GM21576 (cell line): Measurements from ENCODE around the gene SCAPER.
"Not testable (repeated sequence)": the region's sequence is repeated elsewhere in the genome, so short reads cannot be mapped to it uniquely, and the experiment has no call there.

Source experiments
- ATAC-seq: cut with Tn5 transposase; IDR thresholded peaks from one replicate; pipeline ENCODE4 v1.9.1; 2021; ENCODE audit warnings: mild to moderate bottlenecking, moderate library complexity; ENCODE audit not compliant: unreplicated experiment

Gene SCAPER

GRCh38 chr15:76861815-76862397 is 43.2 kb downstream of the SCAPER start:
- ATAC-seq: no peak

- ATAC-seq: no peak
Observed at GRCh38 chr15:76860201-76860600, 44.9 kb downstream of the SCAPER start.

GRCh38 chr15:76850367-76850766 is 54.8 kb downstream of the SCAPER start:
- ATAC-seq: not testable (repeated sequence)

- no peak for ATAC-seq
Observed at GRCh38 chr15:76846782-76847181, 58.4 kb downstream of the SCAPER start.

- ATAC-seq: no peak
Observed at GRCh38 chr15:76844096-76844495, 61.0 kb downstream of the SCAPER start.

GRCh38 chr15:76843269-76843668 is 61.9 kb downstream of the SCAPER start:
- ATAC-seq: no peak

- ATAC-seq: no peak
Observed at GRCh38 chr15:76840830-76841460, 64.2 kb downstream of the SCAPER start.

GRCh38 chr15:76839173-76839572 is 66.0 kb downstream of the SCAPER start:
- ATAC-seq: no peak

GRCh38 chr15:76837474-76837873 is 67.7 kb downstream of the SCAPER start:
- ATAC-seq: no peak

- no peak for ATAC-seq
Observed at GRCh38 chr15:76829939-76830338, 75.2 kb downstream of the SCAPER start.

GRCh38 chr15:76823890-76824289 is 81.2 kb downstream of the SCAPER start:
- no peak for ATAC-seq

GRCh38 chr15:76823303-76823702 is 81.8 kb downstream of the SCAPER start:
- ATAC-seq: no peak

- not testable (repeated sequence) for ATAC-seq
Observed at GRCh38 chr15:76818926-76819325, 86.2 kb downstream of the SCAPER start.

- ATAC-seq: no peak
Observed at GRCh38 chr15:76815421-76815820, 89.7 kb downstream of the SCAPER start.

- no peak for ATAC-seq
Observed at GRCh38 chr15:76812381-76812780, 92.8 kb downstream of the SCAPER start.

- no peak for ATAC-seq
Observed at GRCh38 chr15:76809412-76810103, 95.6 kb downstream of the SCAPER start.

GRCh38 chr15:76803049-76803571 is 102.0 kb downstream of the SCAPER start:
- ATAC-seq: no peak

GRCh38 chr15:76802411-76802810 is 102.7 kb downstream of the SCAPER start:
- ATAC-seq: no peak

- ATAC-seq: no peak
Observed at GRCh38 chr15:76799760-76800159, 105.4 kb downstream of the SCAPER start.

GRCh38 chr15:76795217-76795616 is 109.9 kb downstream of the SCAPER start:
- no peak for ATAC-seq

- no peak for ATAC-seq
Observed at GRCh38 chr15:76793162-76793561, 112.0 kb downstream of the SCAPER start.

- ATAC-seq: no peak
Observed at GRCh38 chr15:76791511-76791910, 113.6 kb downstream of the SCAPER start.
